K562 (cell line): ENCODE data around the gene NTM. TPM values are rescaled to one million over a fixed set of nuclear protein-coding genes. Genes with fewer than 3 reads are reported as not detected.

Source experiments
- ATAC-seq: fragments of 200-7000 bp; cut with Tn5 transposase; 3 replicates; pipeline ENCODE4 v1.9.1; 2020; ENCODE audit warnings: moderate library complexity
- BruUV-seq: library from RNA; stranded (reverse); fragments of 400-500 nt; replicated peaks from 2 replicates; lab custom pipeline; 2021; lab: Mats Ljungman, UMichigan
- CTCF ChIA-PET: fragments of 300-600 bp; formaldehyde crosslinking; extraction: SDS; loops from one replicate; lab custom pipeline; 2021; ENCODE audit warnings: low intra/inter-chr PET ratio; lab: Yijun Ruan, JAX
- POLR2A ChIA-PET: fragments of 300-600, 350-650 bp; sonication (Branson Sonifier 250); formaldehyde crosslinking; extraction: SDS; loops from one replicate; lab custom pipeline; 2021; ENCODE audit warnings: antibody characterized with exemption, inconsistent platforms; lab: Yijun Ruan, JAX
- DNase-seq, 4 experiments: peaks; one replicate each; pipeline versions ENCODE4 v3.0.0 to v3.0.0-alpha.2; 2011 to 2018; ENCODE audit warnings: low spot score in 3 of 4, mixed read lengths in 3 of 4; ENCODE audit errors: extremely low read depth in 1 of 4
- FAIRE-seq: peaks from 2 replicates; lab custom pipeline; 2011; peaks lifted over from hg19 to GRCh38; lab: Jason Lieb, UNC
- H2AFZ ChIP-seq: 2 replicates; pipeline ENCODE4 v1.6.0; 2011; ENCODE audit warnings: low read depth, low read length, control low read depth, inconsistent platforms
- H3K27ac ChIP-seq: fragments of 200-600 bp; 3 replicates; pipeline ENCODE4 v1.8.0; 2011; ENCODE audit warnings: low read depth, mild to moderate bottlenecking, control low read depth, inconsistent platforms, low read length, moderate library complexity, mixed read lengths; ENCODE audit errors: extremely low read depth
- H3K27me3 ChIP-seq, 2 experiments: fragments of 300-600 bp in 1 of 2; 2 replicates in 1 of 2; 3 replicates in 1 of 2; pipeline versions ENCODE4 v1.6.0 to v1.8.0; 2011; ENCODE audit warnings: inconsistent platforms in 2 of 2, low read length in 2 of 2, mild to moderate bottlenecking in 1 of 2, mixed read lengths in 1 of 2, moderate library complexity in 1 of 2; ENCODE audit not compliant: control insufficient read depth in 2 of 2, insufficient read depth in 2 of 2
- H3K36me3 ChIP-seq: fragments of 300-600 bp; 3 replicates; pipeline ENCODE4 v1.8.0; 2011; ENCODE audit warnings: mild to moderate bottlenecking, low read length, inconsistent platforms; ENCODE audit not compliant: control insufficient read depth, insufficient read depth
- H3K4me1 ChIP-seq, 2 experiments: fragments of 200-600 bp in 1 of 2; replicated peaks in 1 of 2; 2 replicates in 1 of 2; 3 replicates in 1 of 2; pipeline versions ENCODE4 v1.5.1 to v1.8.0; 2011; ENCODE audit warnings: inconsistent platforms in 2 of 2, low read length in 2 of 2, mild to moderate bottlenecking in 1 of 2, mixed read lengths in 1 of 2, moderate library complexity in 1 of 2; ENCODE audit not compliant: control insufficient read depth in 2 of 2, insufficient read depth in 2 of 2
- H3K4me2 ChIP-seq: 2 replicates; pipeline ENCODE4 v1.6.1; 2011; ENCODE audit warnings: low read length, control low read depth, inconsistent platforms, mixed read lengths; ENCODE audit not compliant: insufficient read depth
- H3K4me3 ChIP-seq: fragments of 200-600 bp; sonication (generic), shearing (Covaris generic); 2 replicates; pipeline ENCODE4 v1.5.1; 2016; ENCODE audit warnings: control low read depth, inconsistent platforms
- H3K79me2 ChIP-seq: fragments of 200-600 bp; 3 replicates; pipeline ENCODE4 v1.8.0; 2011; ENCODE audit warnings: low read length, inconsistent platforms; ENCODE audit not compliant: control insufficient read depth, insufficient read depth
- H3K9ac ChIP-seq, 2 experiments: 2 replicates each; pipeline versions ENCODE4 v1.6.0 to v1.6.1; 2011; ENCODE audit warnings: low read depth in 2 of 2, low read length in 2 of 2, control low read depth in 1 of 2, inconsistent platforms in 1 of 2, mild to moderate bottlenecking in 1 of 2, mixed read lengths in 1 of 2; ENCODE audit not compliant: insufficient read depth in 1 of 2
- H3K9me1 ChIP-seq: one replicate; pipeline ENCODE4 v1.6.0; 2011; ENCODE audit warnings: inconsistent platforms, mild to moderate bottlenecking, low read length, moderate library complexity; ENCODE audit not compliant: control insufficient read depth, insufficient read depth
- H3K9me3 ChIP-seq: replicated peaks from 2 replicates; pipeline ENCODE4 v1.5.1; 2011; ENCODE audit warnings: low read depth, low read length, inconsistent platforms; ENCODE audit not compliant: control insufficient read depth, insufficient read depth
- H4K20me1 ChIP-seq: replicated peaks from 2 replicates; pipeline ENCODE4 v1.6.1; 2011; ENCODE audit warnings: low read length, inconsistent platforms, mixed read lengths; ENCODE audit not compliant: control insufficient read depth, insufficient read depth
- KAT2B ChIP-seq: IDR thresholded peaks from one replicate; pipeline ENCODE4 v1.6.1; 2012; ENCODE audit warnings: low read depth, mild to moderate bottlenecking, control low read depth, inconsistent platforms, low read length, moderate library complexity
- KLF13 ChIP-seq: fragments of 450-650 bp; IDR thresholded peaks from 2 replicates; pipeline ENCODE4 v1.6.1; 2016; ENCODE audit warnings: missing genetic modification characterization, low read depth, mild to moderate bottlenecking, missing compliant biosample characterization, moderate library complexity, borderline replicate concordance
- MECOM ChIP-seq: fragments of 250-450 bp; sonication (Bioruptor Pico); IDR thresholded peaks from 2 replicates; pipeline ENCODE4 v1.8.0; 2022; ENCODE audit warnings: inconsistent platforms
- RAD51 ChIP-seq: fragments of 450-650 bp; IDR thresholded peaks from 2 replicates; pipeline ENCODE4 v1.7.1; 2016; ENCODE audit warnings: low read depth, mild to moderate bottlenecking, borderline replicate concordance
- ZBTB33 ChIP-seq: sonication (generic); formaldehyde crosslinking; IDR thresholded peaks from 2 replicates; pipeline ENCODE4 v1.8.1; 2023; ENCODE audit warnings: mild to moderate bottlenecking, missing genetic modification reagents
- ZNF23 ChIP-seq: fragments of 250-450 bp; sonication (Bioruptor Pico); IDR thresholded peaks from 2 replicates; pipeline ENCODE4 v1.4.0; 2020; ENCODE audit warnings: mild to moderate bottlenecking
- WGBS: fragments of 100-300 bp; shearing (Covaris generic); methylation state at CpG from one replicate; pipeline ENCODE4 v1.1.6; 2016; ENCODE audit warnings: low coverage, mixed read lengths; ENCODE audit not compliant: insufficient coverage; ENCODE audit errors: missing lambda C conversion rate; 5-methylcytosine and 5-hydroxymethylcytosine counted together
- in situ Hi-C: fragments of 300-500 bp; cut with MboI; formaldehyde crosslinking; loops from 4 replicates; pipeline ENCODE4 v1.15.0; 2018; ENCODE audit warnings: inconsistent platforms, mixed read lengths
- intact Hi-C: fragments of 100-400 bp; cut with micrococcal nuclease; formaldehyde crosslinking; loops from 2 replicates; pipeline ENCODE4 v1.14.2; 2022
- polyA plus RNA-seq, 8 experiments: library from polyadenylated mRNA; depleted of rRNA in 4 of 8; stranded (reverse) in 5 of 8; unstranded in 3 of 8; fragments of >200 nt; fragmentation: Nextera tagmentation in 2 of 8; fragmentation: Illumina TruSeq in 1 of 8; extraction: Ambion mirVana in 2 of 8; extraction: Trizol in 1 of 8; gene quantifications; 2 replicates each; pipeline versions ENCODE4 v1.2.1 to v1.2.3, GENCODE V29; 2011 to 2014; ENCODE audit warnings: inconsistent platforms in 1 of 8, missing spikeins in 1 of 8
- total RNA-seq, 7 experiments: library from RNA; depleted of rRNA in 6 of 7; stranded (reverse); fragments of >200 nt in 6 of 7; fragmentation: Illumina TruSeq in 2 of 7; extraction: Trizol in 2 of 7; gene quantifications; 2 replicates each; pipeline versions ENCODE4 v1.2.1 to v1.2.3, GENCODE V29; 2011 to 2021; ENCODE audit warnings: low replicate concordance in 1 of 7

The NTM gene
- total and polyA plus RNA-seq, 9 of the 15 experiments (the other 6 are each of a cell fraction or from before 2014, with no cell fraction given) = not detected

GRCh38 chr11:131454490-131454889, 84.1 kb downstream of the NTM start:
- TF ChIP-seq ZNF23 (CRISPR knock-in tag) (no peak), KLF13 (tag) (no peak), RAD51 (no peak), MECOM (CRISPR knock-in tag) (no peak), ZBTB33 (no peak), KAT2B (no peak)
- no peak overlapping the region for H3K27ac ChIP-seq
- peaks cover 0 to 7% of the 10 kb centered on the region in 2 experiments; a peak in 2 of 5 replicates for H3K27me3 ChIP-seq
- FAIRE-seq = no peak
- no peak overlapping the region for H3K4me3 ChIP-seq
- H4K20me1 ChIP-seq = no peaks in the 10 kb centered on the region
- H2AFZ ChIP-seq = no peak overlapping the region
- no peak overlapping the region for H3K4me2 ChIP-seq
- 0% methylated on average over 5 of the region's 5 CpGs for WGBS
- H3K9me3 ChIP-seq = no peaks in the 10 kb centered on the region
- ChIA-PET CTCF (no interaction called here), POLR2A (no interaction called here)
- H3K9ac ChIP-seq = no peak overlapping the region
- no peak for DNase-seq
- no peaks in the 10 kb centered on the region for H3K36me3 ChIP-seq
- no TSS peak for BruUV-seq
- intact Hi-C loops (no loop called here), in situ Hi-C loops (no loop called here)
- no peak for ATAC-seq
- no peaks in the 10 kb centered on the region for H3K4me1 ChIP-seq
- no peaks in the 10 kb centered on the region for H3K79me2 ChIP-seq
- H3K9me1 ChIP-seq = no peaks in the 10 kb centered on the region
